NB4 (cell line): Measurements from ENCODE around the gene ADORA2A.
A peak's percentile ranks its signal among the peaks of the same experiment; 100 is the strongest.

ENCODE experiments used
- DNase-seq: peaks from one replicate; pipeline ENCODE4 v3.0.0; 2010; ENCODE audit warnings: low read depth
- H3K4me3 ChIP-seq: one replicate; pipeline ENCODE4 v1.5.1; 2011; ENCODE audit warnings: mild to moderate bottlenecking, low read depth, low read length, moderate library complexity
- CTCF ChIP-seq: IDR thresholded peaks from one replicate; pipeline ENCODE4 v1.5.1; 2012; ENCODE audit warnings: low read depth, low read length
- MAX ChIP-seq: IDR thresholded peaks from 2 replicates; pipeline ENCODE4 v1.6.1; 2011; ENCODE audit warnings: low read depth, low read length
- MYC ChIP-seq: IDR thresholded peaks from 2 replicates; pipeline ENCODE4 v1.6.1; 2011; ENCODE audit warnings: low read depth, low read length
- POLR2A ChIP-seq: IDR thresholded peaks from 2 replicates; pipeline ENCODE4 v1.6.1; 2011; ENCODE audit warnings: mild to moderate bottlenecking; ENCODE audit not compliant: insufficient read length; ENCODE audit errors: extremely low read depth

Gene ADORA2A

GRCh38 chr22:24426436-24426835 is 963 bp upstream of the ADORA2A start:
- no peak for DNase-seq
- H3K4me3 ChIP-seq = no peak overlapping the region
- TF ChIP-seq MAX (no peak), CTCF (no peak), POLR2A (no peak), MYC (no peak)

- TF ChIP-seq POLR2A (no peak), MYC (no peak), CTCF (no peak), MAX (no peak)
- H3K4me3 ChIP-seq = no peak overlapping the region
- no peak for DNase-seq
These were observed 424 bp upstream of the ADORA2A start for GRCh38 chr22:24426851-24427499.

GRCh38 chr22:24428751-24429410 is 1.5 kb downstream of the ADORA2A start:
- H3K4me3 ChIP-seq = no peak overlapping the region
- no peak for DNase-seq
- TF ChIP-seq POLR2A (no peak), MAX (no peak), CTCF (no peak), MYC (no peak)

GRCh38 chr22:24429411-24430365 is 2.3 kb downstream of the ADORA2A start:
- TF ChIP-seq POLR2A (no peak), CTCF (no peak), MYC (no peak), MAX (no peak)
- peak; percentile 76 for DNase-seq
- no peak overlapping the region for H3K4me3 ChIP-seq

- DNase-seq = no peak
- TF ChIP-seq POLR2A (no peak), CTCF (no peak), MYC (no peak), MAX (no peak)
- no peak overlapping the region for H3K4me3 ChIP-seq
These were observed 3.3 kb downstream of the ADORA2A start for GRCh38 chr22:24430431-24431308.
